Measurements from ENCODE around the gene RAI1. TPM values are rescaled to one million over a fixed set of nuclear protein-coding genes. Genes with fewer than 3 reads are reported as not detected.

RAI1 gene
- total and polyA plus RNA-seq, 2 of the 13 experiments (the other 11 are each of a cell fraction or from before 2014, with no cell fraction given) = 3.4 to 5.2 TPM

- TF ChIP-seq AKNA (CRISPR knock-in tag; IDR thresholded peaks at IDR 0.05; ENCODE audit: borderline replicate concordance) (0 out of 2 replicates have a peak, but pooled peaks have one; percentile 39), FOXA3 (CRISPR knock-in tag; IDR thresholded peaks at IDR 0.05) (peak; percentile 30; the same call in 1 of the 2 replicates), U2AF2 (IDR thresholded peaks at IDR 0.05; ENCODE audit: low read depth, low read length) (no peak), ZNF101 (CRISPR knock-in tag; IDR thresholded peaks at IDR 0.05; ENCODE audit: borderline replicate concordance, low read depth) (no peak), NFKB2 (CRISPR knock-in tag; IDR thresholded peaks at IDR 0.05; ENCODE audit: borderline replicate concordance) (peak; percentile 78; the same call in 1 of the 2 replicates), DBP (CRISPR knock-in tag; IDR thresholded peaks at IDR 0.05; ENCODE audit: not compliant biosample characterization) (peak; percentile 76), SALL2 (CRISPR knock-in tag; IDR thresholded peaks at IDR 0.05) (no peak), KDM3A (CRISPR knock-in tag; IDR thresholded peaks at IDR 0.05; ENCODE audit: low read depth) (peak; percentile 56; the same call in 1 of the 2 replicates), ZNF44 (CRISPR knock-in tag; IDR thresholded peaks at IDR 0.05) (no peak), E2F2 (CRISPR knock-in tag; IDR thresholded peaks at IDR 0.05; ENCODE audit: borderline replicate concordance) (no peak), MIXL1 (CRISPR knock-in tag; IDR thresholded peaks at IDR 0.05) (no peak), PRDM10 (CRISPR knock-in tag; IDR thresholded peaks at IDR 0.05; ENCODE audit: low read depth) (no peak), ZNF577 (CRISPR knock-in tag; IDR thresholded peaks at IDR 0.05; ENCODE audit: borderline replicate concordance, low read depth) (no peak), ZNF10 (CRISPR knock-in tag; IDR thresholded peaks at IDR 0.05; ENCODE audit: borderline replicate concordance, low read depth) (no peak), ZNF773 (CRISPR knock-in tag; IDR thresholded peaks at IDR 0.05; ENCODE audit: borderline replicate concordance) (0 out of 2 replicates have a peak, but pooled peaks have one; percentile 43), GABPB1 (CRISPR knock-in tag; IDR thresholded peaks at IDR 0.05) (peak; percentile 48; the same call in 1 of the 2 replicates), MXD4 (CRISPR knock-in tag; IDR thresholded peaks at IDR 0.05) (peak; percentile 15; the same call in 1 of the 2 replicates)
These were observed 131.2 kb downstream of the RAI1 start (continued) for GRCh38 chr17:17812211-17813054.

All from HepG2 (cell line).